Measurements from ENCODE around the gene DNMT1.

The DNMT1 gene

GRCh38 chr19:10149427-10149826, 45.3 kb downstream of the DNMT1 start:
- Histone ChIP-seq H3K79me2 (ENCODE audit: low read length) (peaks cover 64% of the 10 kb centered on the region), H3K36me3 (replicated peaks; ENCODE audit: insufficient read depth, low read length) (peaks cover 39% of the 10 kb centered on the region), H3K4me2 (ENCODE audit: low read depth, low read length) (no peak overlapping the region), H2AFZ (ENCODE audit: low read length) (no peak overlapping the region), H3K9me2 (replicated peaks; ENCODE audit: insufficient read depth, low read length) (no peaks in the 10 kb centered on the region), H3K4me3 (ENCODE audit: low read length) (no peak overlapping the region), H4K20me1 (ENCODE audit: insufficient read depth, low read length) (no peaks in the 10 kb centered on the region), H3F3A (ENCODE audit: insufficient read depth, low read length) (no peaks in the 10 kb centered on the region), H3K27ac (ENCODE audit: low read length) (no peak overlapping the region), H3K9ac (ENCODE audit: low read length) (no peak overlapping the region), H3K4me1 (ENCODE audit: low read length) (no peaks in the 10 kb centered on the region), H3K27me3 (replicated peaks; ENCODE audit: insufficient read depth, low read length) (no peaks in the 10 kb centered on the region), H3K9me3 (replicated peaks; ENCODE audit: insufficient read depth, low read length) (no peaks in the 10 kb centered on the region)
- no peak for DNase-seq
- TF ChIP-seq CTCF (IDR thresholded peaks at IDR 0.05; ENCODE audit: low read length), result no peak
- TF ChIP-seq EZH2 (optimal IDR thresholded peaks at IDR 0.05; ENCODE audit: low read depth, low read length), result no peak
- TF ChIP-seq EZH2phosphoT487 (IDR thresholded peaks at IDR 0.05; ENCODE audit: low read length), result no peak

GRCh38 chr19:10146142-10146541, 48.6 kb downstream of the DNMT1 start:
- peaks cover 56% of the 10 kb centered on the region for H3K79me2 ChIP-seq (ENCODE audit: low read length)
- H3K9ac ChIP-seq (ENCODE audit: low read length), result no peak overlapping the region
- no peaks in the 10 kb centered on the region for H3F3A ChIP-seq (ENCODE audit: insufficient read depth, low read length)
- H3K4me2 ChIP-seq (ENCODE audit: low read depth, low read length), result no peak overlapping the region
- DNase-seq, result no peak
- H3K36me3 ChIP-seq (replicated peaks; ENCODE audit: insufficient read depth, low read length), result peaks cover 43% of the 10 kb centered on the region
- no peaks in the 10 kb centered on the region for H3K4me1 ChIP-seq (ENCODE audit: low read length)
- no peak for TF ChIP-seq CTCF (IDR thresholded peaks at IDR 0.05; ENCODE audit: low read length)
- no peak for TF ChIP-seq EZH2phosphoT487 (IDR thresholded peaks at IDR 0.05; ENCODE audit: low read length)
- no peak for TF ChIP-seq EZH2 (optimal IDR thresholded peaks at IDR 0.05; ENCODE audit: low read depth, low read length)
- no peak overlapping the region for H2AFZ ChIP-seq (ENCODE audit: low read length)
- no peaks in the 10 kb centered on the region for H4K20me1 ChIP-seq (ENCODE audit: insufficient read depth, low read length)
- H3K27ac ChIP-seq (ENCODE audit: low read length), result no peak overlapping the region
- no peaks in the 10 kb centered on the region for H3K27me3 ChIP-seq (replicated peaks; ENCODE audit: insufficient read depth, low read length)
- no peaks in the 10 kb centered on the region for H3K9me2 ChIP-seq (replicated peaks; ENCODE audit: insufficient read depth, low read length)
- H3K4me3 ChIP-seq (ENCODE audit: low read length), result no peak overlapping the region
- no peaks in the 10 kb centered on the region for H3K9me3 ChIP-seq (replicated peaks; ENCODE audit: insufficient read depth, low read length)

GRCh38 chr19:10145031-10145430, 49.7 kb downstream of the DNMT1 start:
- H3K9me3 ChIP-seq (replicated peaks; ENCODE audit: insufficient read depth, low read length), result no peaks in the 10 kb centered on the region
- H3F3A ChIP-seq (ENCODE audit: insufficient read depth, low read length), result no peaks in the 10 kb centered on the region
- H3K9ac ChIP-seq (ENCODE audit: low read length), result no peak overlapping the region
- H2AFZ ChIP-seq (ENCODE audit: low read length), result no peak overlapping the region
- no peaks in the 10 kb centered on the region for H3K4me1 ChIP-seq (ENCODE audit: low read length)
- no peak overlapping the region for H3K27ac ChIP-seq (ENCODE audit: low read length)
- H3K4me3 ChIP-seq (ENCODE audit: low read length), result no peak overlapping the region
- TF ChIP-seq CTCF (IDR thresholded peaks at IDR 0.05; ENCODE audit: low read length) (no peak), EZH2phosphoT487 (IDR thresholded peaks at IDR 0.05; ENCODE audit: low read length) (no peak), EZH2 (optimal IDR thresholded peaks at IDR 0.05; ENCODE audit: low read depth, low read length) (no peak)
- no peak for DNase-seq
- no peaks in the 10 kb centered on the region for H4K20me1 ChIP-seq (ENCODE audit: insufficient read depth, low read length)
- H3K4me2 ChIP-seq (ENCODE audit: low read depth, low read length), result no peak overlapping the region
- no peaks in the 10 kb centered on the region for H3K9me2 ChIP-seq (replicated peaks; ENCODE audit: insufficient read depth, low read length)
- peaks cover 51% of the 10 kb centered on the region for H3K79me2 ChIP-seq (ENCODE audit: low read length)
- H3K27me3 ChIP-seq (replicated peaks; ENCODE audit: insufficient read depth, low read length), result no peaks in the 10 kb centered on the region
- peaks cover 40% of the 10 kb centered on the region for H3K36me3 ChIP-seq (replicated peaks; ENCODE audit: insufficient read depth, low read length)

Data from MM.1S (cell line).